ENCODE measurements around the gene SOST.
A peak's percentile ranks its signal among the peaks of the same experiment; 100 is the strongest.

Gene SOST

DNA sequence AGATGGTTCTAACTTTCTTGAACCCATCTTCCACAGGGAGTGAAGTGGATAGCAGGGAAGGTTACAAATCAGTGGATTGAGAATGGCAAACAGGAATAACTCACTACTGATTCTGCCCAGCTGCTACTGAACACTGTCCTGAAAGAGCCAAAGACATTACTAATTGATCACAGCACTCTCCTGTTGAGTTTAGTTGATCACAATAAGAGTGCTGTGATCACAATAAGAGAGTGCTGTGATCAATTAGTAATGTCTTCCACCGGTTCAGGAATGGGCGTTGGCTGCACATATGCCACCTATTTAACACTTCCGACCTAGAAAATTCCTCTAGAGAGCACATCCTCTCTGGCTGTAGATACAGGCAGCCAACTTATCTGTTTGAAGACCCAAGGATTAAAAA lies 33.0 kb upstream of the SOST start (continued):
- TF ChIP-seq INSM2 (tag by site-specific recombination; IDR thresholded peaks at IDR 0.05): no peak
- TF ChIP-seq REPIN1 (tag by site-specific recombination; IDR thresholded peaks at IDR 0.05; ENCODE audit: low read depth): no peak
- TF ChIP-seq ZNF274 (IDR thresholded peaks at IDR 0.05; ENCODE audit: low read length): no peak
- TF ChIP-seq ZNF274 (tag by site-specific recombination; IDR thresholded peaks at IDR 0.05; ENCODE audit: borderline replicate concordance): no peak
- TF ChIP-seq GLIS2 (tag by site-specific recombination; IDR thresholded peaks at IDR 0.05): no peak
- peak; percentile 91 for TF ChIP-seq SETDB1 (IDR thresholded peaks at IDR 0.05; ENCODE audit: insufficient read length, low read length)
- TF ChIP-seq ZNF37A (tag by site-specific recombination; IDR thresholded peaks at IDR 0.05): no peak
- no peak for TF ChIP-seq ZNF433 (tag by site-specific recombination; IDR thresholded peaks at IDR 0.05; ENCODE audit: low read depth)
- no peak for TF ChIP-seq ZNF610 (tag by site-specific recombination; IDR thresholded peaks at IDR 0.05; ENCODE audit: borderline replicate concordance)
- TF ChIP-seq ZBTB44 (tag by site-specific recombination; IDR thresholded peaks at IDR 0.05): no peak
- TF ChIP-seq KLF1 (tag by site-specific recombination; IDR thresholded peaks at IDR 0.05): peak; percentile 37; the same call in 1 of the 2 replicates
- no peak for TF ChIP-seq IKZF3 (tag by site-specific recombination; IDR thresholded peaks at IDR 0.05)
- peak; percentile 54; the same call in 1 of the 2 replicates for TF ChIP-seq KLF10 (tag by site-specific recombination; IDR thresholded peaks at IDR 0.05)
- no peak for TF ChIP-seq HOXA7 (CRISPR knock-in tag; IDR thresholded peaks at IDR 0.05; ENCODE audit: borderline replicate concordance)
- peak; percentile 75; the same call in 1 of the 2 replicates for TF ChIP-seq KLF7 (tag by site-specific recombination; IDR thresholded peaks at IDR 0.05; ENCODE audit: borderline replicate concordance)
- TF ChIP-seq ZNF10 (tag by site-specific recombination; IDR thresholded peaks at IDR 0.05): peak; percentile 28; the same call in 1 of the 2 replicates
- peak; percentile 36; the same call in 1 of the 2 replicates for TF ChIP-seq KLF16 (tag by site-specific recombination; IDR thresholded peaks at IDR 0.05)
- TF ChIP-seq ZNF830 (tag by site-specific recombination; IDR thresholded peaks at IDR 0.05; ENCODE audit: low read depth): no peak
- TF ChIP-seq ZNF16 (tag by site-specific recombination; IDR thresholded peaks at IDR 0.05; ENCODE audit: low read depth): no peak
- no peak for TF ChIP-seq ZNF561 (tag by site-specific recombination; IDR thresholded peaks at IDR 0.05; ENCODE audit: borderline replicate concordance)
- TF ChIP-seq KLF8 (tag by site-specific recombination; IDR thresholded peaks at IDR 0.05): 0 out of 2 replicates have a peak, but pooled peaks have one; percentile 28
- no peak for TF ChIP-seq SP2 (tag by site-specific recombination; IDR thresholded peaks at IDR 0.05)
- peak; percentile 100 for TF ChIP-seq ZBTB17 (tag by site-specific recombination; IDR thresholded peaks at IDR 0.05)
- TF ChIP-seq SCRT2 (tag by site-specific recombination; IDR thresholded peaks at IDR 0.05): peak; percentile 97
- no peak for TF ChIP-seq ZNF544 (tag by site-specific recombination; IDR thresholded peaks at IDR 0.05)
- no peak for TF ChIP-seq ZNF48 (tag by site-specific recombination; IDR thresholded peaks at IDR 0.05)
- TF ChIP-seq ZNF777 (tag by site-specific recombination; IDR thresholded peaks at IDR 0.05; ENCODE audit: borderline replicate concordance): no peak
- no peak for TF ChIP-seq ZNF202 (tag by site-specific recombination; IDR thresholded peaks at IDR 0.05; ENCODE audit: borderline replicate concordance)
- no peak for TF ChIP-seq ZNF660 (tag by site-specific recombination; IDR thresholded peaks at IDR 0.05)
- TF ChIP-seq ZNF155 (tag by site-specific recombination; IDR thresholded peaks at IDR 0.05): no peak
